Measurements from ENCODE around the gene SLC18A2. TPM values are rescaled to one million over a fixed set of nuclear protein-coding genes. Genes with fewer than 3 reads are reported as not detected.
A peak's percentile ranks its signal among the peaks of the same experiment; 100 is the strongest.

SLC18A2 gene
- total RNA-seq, 3 donors from 2014 or later (not counting 1 experiment from before 2014, with no cell fraction given) = 0.21 to 8.0 (median 0.36) TPM

- TF ChIP-seq CTCF (IDR thresholded peaks at IDR 0.05) = no peak
- Mint-ChIP-seq H3K4me3 (peak overlapping the region; percentile 60), H3K27me3 (ENCODE audit: low read depth in 2 of 2) (peaks cover 26 to 34% of the 10 kb centered on the region in 2 donors), H3K36me3 (no peaks in the 10 kb centered on the region), H3K4me1 (peaks cover 0 to 13% of the 10 kb centered on the region in 2 donors), H3K27ac (no peak overlapping the region), H3K9me3 (peaks cover 3 to 7% of the 10 kb centered on the region in 2 donors)
- H3K4me1 ChIP-seq (ENCODE audit: control insufficient read depth, insufficient read depth, low read length) = peaks cover 14% of the 10 kb centered on the region
- H3K4me3 ChIP-seq (ENCODE audit: low read length) = no peak overlapping the region
- intact Hi-C loops (cut with micrococcal nuclease) = loop anchor here (5.0 to 10.0 kb wide), 2 partner anchors 107 to 230 kb away; no protein-coding TSS in a partner anchor
- 71% methylated on average over 2 of the region's 2 CpGs for WGBS (ENCODE audit: insufficient coverage)
- no peak for ATAC-seq
- no peaks in the 10 kb centered on the region for H3K9me3 ChIP-seq (ENCODE audit: control insufficient read depth, insufficient read depth, low read length)
- DNase-seq = no peak
- H3K27ac ChIP-seq (ENCODE audit: low read length) = no peak overlapping the region
- no peaks in the 10 kb centered on the region for H3K36me3 ChIP-seq (ENCODE audit: control insufficient read depth, insufficient read depth, low read length)
- H3K27me3 ChIP-seq (ENCODE audit: control insufficient read depth, insufficient read depth, low read length) = peaks cover 16% of the 10 kb centered on the region
These were observed 25.8 kb upstream of the SLC18A2 start for GRCh38 chr10:117215079-117215478.

- H3K36me3 ChIP-seq (ENCODE audit: control insufficient read depth, insufficient read depth, low read length) = no peaks in the 10 kb centered on the region
- DNase-seq = no peak
- peaks cover 14% of the 10 kb centered on the region for H3K4me1 ChIP-seq (ENCODE audit: control insufficient read depth, insufficient read depth, low read length)
- peaks cover 16% of the 10 kb centered on the region for H3K27me3 ChIP-seq (ENCODE audit: control insufficient read depth, insufficient read depth, low read length)
- Mint-ChIP-seq H3K4me1 (peaks cover 0 to 13% of the 10 kb centered on the region in 2 donors), H3K9me3 (peaks cover 3 to 7% of the 10 kb centered on the region in 2 donors), H3K36me3 (no peaks in the 10 kb centered on the region), H3K27me3 (ENCODE audit: low read depth in 2 of 2) (peaks cover 33 to 34% of the 10 kb centered on the region in 2 donors), H3K27ac (no peak overlapping the region), H3K4me3 (peak overlapping the region; percentile 25)
- WGBS (ENCODE audit: insufficient coverage) = 67% methylated on average over 15 of the region's 15 CpGs
- no peak overlapping the region for H3K27ac ChIP-seq (ENCODE audit: low read length)
- no peak overlapping the region for H3K4me3 ChIP-seq (ENCODE audit: low read length)
- H3K9me3 ChIP-seq (ENCODE audit: control insufficient read depth, insufficient read depth, low read length) = no peaks in the 10 kb centered on the region
- intact Hi-C loops (cut with micrococcal nuclease) = loop anchor here (2.0 to 10.0 kb wide), 3 partner anchors 106 to 1025 kb away; no protein-coding TSS in a partner anchor
- TF ChIP-seq CTCF (IDR thresholded peaks at IDR 0.05) = no peak
- no peak for ATAC-seq
These were observed 24.9 kb upstream of the SLC18A2 start for GRCh38 chr10:117216028-117216427.

- H3K27ac ChIP-seq (ENCODE audit: low read length) = no peak overlapping the region
- Mint-ChIP-seq H3K36me3 (no peaks in the 10 kb centered on the region), H3K27me3 (ENCODE audit: low read depth in 2 of 2) (peaks cover 28 to 29% of the 10 kb centered on the region in 2 donors), H3K4me1 (peaks cover 0 to 13% of the 10 kb centered on the region in 2 donors), H3K9me3 (peaks cover 2 to 5% of the 10 kb centered on the region in 2 donors), H3K27ac (no peak overlapping the region), H3K4me3 (peak overlapping the region; percentile 81)
- H3K27me3 ChIP-seq (ENCODE audit: control insufficient read depth, insufficient read depth, low read length) = peaks cover 16% of the 10 kb centered on the region
- peak; percentile 100 for TF ChIP-seq CTCF (IDR thresholded peaks at IDR 0.05)
- H3K36me3 ChIP-seq (ENCODE audit: control insufficient read depth, insufficient read depth, low read length) = no peaks in the 10 kb centered on the region
- H3K9me3 ChIP-seq (ENCODE audit: control insufficient read depth, insufficient read depth, low read length) = no peaks in the 10 kb centered on the region
- ATAC-seq (peak; percentile 88 to 94 (median 93)), DNase-seq (peak; percentile 71 to 87)
- intact Hi-C loops (cut with micrococcal nuclease) = loop anchor here (2.0 to 10.0 kb wide), 3 partner anchors 106 to 1024 kb away; no protein-coding TSS in a partner anchor
- 2% methylated on average over 52 of the region's 52 CpGs for WGBS (ENCODE audit: insufficient coverage)
- H3K4me1 ChIP-seq (ENCODE audit: control insufficient read depth, insufficient read depth, low read length) = peaks cover 14% of the 10 kb centered on the region
- H3K4me3 ChIP-seq (ENCODE audit: low read length) = peak overlapping the region; percentile 44
These were observed 24.2 kb upstream of the SLC18A2 start for GRCh38 chr10:117216611-117217195.

Data from natural killer cell (primary cell).